Heart left ventricle (tissue), 16 donors: ENCODE measurements around the gene MAP4K5. TPM values are rescaled to one million over a fixed set of nuclear protein-coding genes. Genes with fewer than 3 reads are reported as not detected.

Experiments used
- ATAC-seq, 4 donors: fragments of 200-7000 bp; cut with Tn5 transposase; one replicate each; pipeline ENCODE4 v1.9.1; 2020 to 2022; ENCODE audit warnings: moderate library complexity in 4 of 4, mild to moderate bottlenecking in 3 of 4, moderate number of reproducible peaks in 1 of 4
- DNase-seq, 5 donors: peaks; one replicate each; pipeline ENCODE4 v3.0.0-alpha.2; 2020
- H3K27ac ChIP-seq, 12 donors: fragments of 200-600 bp; sonication (generic) in 4 of 12; one replicate each; pipeline versions ENCODE4 v1.5.0 to v1.8.0; 2016 to 2022; ENCODE audit warnings: mild to moderate bottlenecking in 2 of 12
- H3K27me3 ChIP-seq, 9 donors: fragments of 200-600 bp; sonication (generic) in 2 of 9; one replicate each; pipeline versions ENCODE4 v1.5.1 to v1.8.0; 2016 to 2022; ENCODE audit warnings: mild to moderate bottlenecking in 3 of 9
- H3K36me3 ChIP-seq, 9 donors: fragments of 200-600 bp; sonication (generic) in 2 of 9; one replicate each; pipeline versions ENCODE4 v1.5.0 to v1.8.0; 2018 to 2022; ENCODE audit warnings: mild to moderate bottlenecking in 2 of 9
- H3K4me1 ChIP-seq, 12 donors: fragments of 200-600 bp; sonication (generic) in 4 of 12; one replicate each; pipeline versions ENCODE4 v1.5.0 to v1.8.0; 2016 to 2022; ENCODE audit warnings: mild to moderate bottlenecking in 3 of 12
- H3K4me3 ChIP-seq, 12 donors: fragments of 200-600 bp; sonication (generic) in 4 of 12; one replicate each; pipeline versions ENCODE4 v1.5.0 to v1.8.0; 2017 to 2022; ENCODE audit warnings: mild to moderate bottlenecking in 9 of 12, moderate library complexity in 4 of 12
- H3K9me3 ChIP-seq, 12 donors: fragments of 200-600 bp; sonication (generic) in 4 of 12; one replicate each; pipeline versions ENCODE4 v1.5.0 to v1.8.0; 2016 to 2022; ENCODE audit warnings: mild to moderate bottlenecking in 1 of 12
- POLR2A ChIP-seq, 2 donors: fragments of 450-650 bp; IDR thresholded peaks; one replicate each; pipeline ENCODE4 v1.6.1; 2017; ENCODE audit warnings: antibody characterized with exemption in 2 of 2, mild to moderate bottlenecking in 2 of 2, moderate library complexity in 2 of 2
- WGBS, 4 donors: extraction: QIAGEN DNeasy Blood & Tissue Kit in 2 of 4; methylation state at CpG; one replicate each; pipeline versions ENCODE4 v1.1.5 to v1.1.7; 2013 to 2018; 5-methylcytosine and 5-hydroxymethylcytosine counted together
- intact Hi-C, 10 donors: fragments of 100-400 bp; cut with DNase I; formaldehyde crosslinking; loops; one replicate each; pipeline versions ENCODE4 v1.11.1 to v1.14.2; 2022
- long read RNA-seq, 3 donors: library from polyadenylated mRNA; unstranded; transcript quantifications; one replicate each; pipeline ENCODE4 v2.0.0, GENCODE V29; 2020 to 2021
- polyA plus RNA-seq, 2 donors: library from polyadenylated mRNA; stranded (reverse); fragments of 200-250 nt; gene quantifications; one replicate each; pipeline ENCODE4 v1.2.3, GENCODE V29; 2013
- total RNA-seq, 9 donors: library from RNA; depleted of rRNA in 2 of 9; stranded (reverse); fragments of >200 nt in 2 of 9; fragmentation: NEBNext Ultra II Directional in 3 of 9; extraction: Animal tissue kit (Norgen Biotek cat#: 25700) in 3 of 9; gene quantifications; one replicate each; pipeline versions ENCODE4 v1.1.0 to v1.2.4, GENCODE V29; 2016 to 2023
- TF ChIP-seq, protein P1 (sequence below), 12 donors: fragments of 200-600 bp; sonication (generic) in 4 of 12; IDR thresholded peaks; one replicate each; pipeline versions ENCODE4 v1.5.0 to v1.8.0; 2018 to 2022; ENCODE audit warnings: antibody characterized with exemption in 12 of 12, mild to moderate bottlenecking in 5 of 12
- donor health status: ischemic (EF 13 %, LVEDD 7.1; RV severe dilation, severe dysfunction).
- donor health status: healthy with polysubstance abuse.
- donor health status: DM: no; HTN: yes; CAD: no.
- donor health status: DM: no; HTN: no; CAD: no.
- donor health status: ischemic (EF 25% LVEDD 6.9; RV normal size, moderate dysfunction).
- donor health status: ischemic (EF 25% LVEDD 5.7; RV mildly dilated, moderate dysfunction).
- donor health status: healthy.
- donor health status: DM: yes; HTN: yes; CAD: no.
- donor health status: ischemic (EF 35%, LVEDD 5.7; RV mildly dilated, moderate dysfunction).
- donor health status: nonischemic (EF 11% LVEDD 7.7; RV severe dilation, severe dysfunction).
- donor health status: DM: yes; HTN: yes; CAD: no.
- donor health status: PGD.
- donor health status: ischemic (EF 29% LVEDD 5.4; RV normal size, mild dysfunction).
- donor health status: nonischemic (EF 23%, LVEDD 6.1; RV moderate dilation, normal function).

The MAP4K5 gene
- total RNA-seq (10 to 100 TPM in 8 of 9 donors, 1 to 10 TPM in 1; 9.0 to 43.3 (median 16.6) TPM), polyA plus RNA-seq (10 to 100 TPM in 1 of 2 donors, 1 to 10 TPM in 1; 4.7 to 17.0 TPM)
- long read RNA-seq, donor 1, partial matches to known transcripts = 3 of 12 reads
- long read RNA-seq, donor 1, other reads (novel, unspliced or antisense) = 9 of 12 reads
- long read RNA-seq, donor 2, partial matches to known transcripts = 9 of 16 reads
- long read RNA-seq, donor 2, other reads (novel, unspliced or antisense) = 7 of 16 reads
- long read RNA-seq, donor 3, partial matches to known transcripts = 1 of 8 reads
- long read RNA-seq, donor 3, other reads (novel, unspliced or antisense) = 7 of 8 reads

DNA sequence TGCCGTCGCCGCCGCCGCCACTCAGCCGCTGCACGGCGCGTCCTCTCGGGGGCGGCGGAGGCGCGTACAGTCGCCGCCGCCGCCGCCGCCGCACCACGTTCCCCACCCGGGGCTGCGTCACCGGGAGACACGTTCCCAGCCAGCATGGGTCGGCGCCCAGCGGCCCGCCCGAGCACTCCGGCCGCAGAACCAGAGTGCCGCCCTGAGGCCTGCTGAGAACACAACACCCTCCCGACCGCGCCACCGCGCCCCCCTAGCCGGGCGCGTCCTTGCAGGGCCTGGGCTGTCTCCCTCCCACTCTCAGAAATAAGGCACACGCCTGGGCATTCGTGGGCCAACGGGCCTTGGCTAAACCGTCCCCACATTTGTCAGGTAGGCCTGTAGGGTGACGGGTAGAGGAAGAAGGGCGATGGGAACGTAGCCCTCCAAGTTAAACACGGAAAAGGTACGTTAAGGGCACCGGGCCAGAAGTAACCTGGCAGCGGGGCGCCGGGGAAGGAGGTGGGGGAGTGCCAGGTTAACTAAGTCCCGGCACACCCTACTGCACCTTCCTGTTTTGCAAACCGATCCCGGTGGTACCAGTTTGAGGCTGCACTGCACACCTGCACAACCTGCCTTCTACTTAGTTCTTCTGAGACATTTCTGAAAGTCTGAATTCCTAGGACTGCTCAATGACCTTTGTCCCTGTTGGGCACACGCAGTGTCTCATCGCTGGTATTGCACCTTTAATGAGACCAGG, at the start of gene MAP4K5:
Gene MAP4K5, minus strand, starts transcription at position 68 of the 739 bp plus-strand sequence. CDS start 520 bp downstream, outside the sequence.
- H3K36me3 ChIP-seq = peaks cover 0 to 3% (median 0%) of the 10 kb centered on the region in 9 donors
- WGBS, 4 donors = 0 to 2% (median 1%) methylated on average over 12 to 60 of the region's 60 CpGs
- H3K27me3 ChIP-seq = no peaks in the 10 kb centered on the region
- peak within 1 kb of the TSS; percentile 72 to 98 (median 90) for H3K4me3 ChIP-seq
- ATAC-seq (peak; percentile 97 to 100 (median 100)), DNase-seq (peak; percentile 91 to 96 (median 93))
- intact Hi-C loops = loop anchor here (1.0 to 10.0 kb wide), 9 partner anchors 135 to 665 kb away; partner anchors contain the start of genes ARF6 (in 1 of the 10), CDKL1 (in 1 of the 10) and VCPKMT (in 1 of the 10)
- H3K27ac ChIP-seq = peak within 1 kb of the TSS; percentile 78 to 98 (median 94)
- H3K4me1 ChIP-seq = peaks cover 5 to 44% (median 25%) of the 10 kb centered on the region in 12 donors
- TF ChIP-seq POLR2A (IDR thresholded peaks at IDR 0.05) = peak in 1 of 2 donors; percentile 85
- TF ChIP-seq, protein P1, sequence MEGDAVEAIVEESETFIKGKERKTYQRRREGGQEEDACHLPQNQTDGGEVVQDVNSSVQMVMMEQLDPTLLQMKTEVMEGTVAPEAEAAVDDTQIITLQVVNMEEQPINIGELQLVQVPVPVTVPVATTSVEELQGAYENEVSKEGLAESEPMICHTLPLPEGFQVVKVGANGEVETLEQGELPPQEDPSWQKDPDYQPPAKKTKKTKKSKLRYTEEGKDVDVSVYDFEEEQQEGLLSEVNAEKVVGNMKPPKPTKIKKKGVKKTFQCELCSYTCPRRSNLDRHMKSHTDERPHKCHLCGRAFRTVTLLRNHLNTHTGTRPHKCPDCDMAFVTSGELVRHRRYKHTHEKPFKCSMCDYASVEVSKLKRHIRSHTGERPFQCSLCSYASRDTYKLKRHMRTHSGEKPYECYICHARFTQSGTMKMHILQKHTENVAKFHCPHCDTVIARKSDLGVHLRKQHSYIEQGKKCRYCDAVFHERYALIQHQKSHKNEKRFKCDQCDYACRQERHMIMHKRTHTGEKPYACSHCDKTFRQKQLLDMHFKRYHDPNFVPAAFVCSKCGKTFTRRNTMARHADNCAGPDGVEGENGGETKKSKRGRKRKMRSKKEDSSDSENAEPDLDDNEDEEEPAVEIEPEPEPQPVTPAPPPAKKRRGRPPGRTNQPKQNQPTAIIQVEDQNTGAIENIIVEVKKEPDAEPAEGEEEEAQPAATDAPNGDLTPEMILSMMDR (IDR thresholded peaks at IDR 0.05) = peak; percentile 79 to 96 (median 93)
- H3K9me3 ChIP-seq = no peaks in the 10 kb centered on the region

DNA sequence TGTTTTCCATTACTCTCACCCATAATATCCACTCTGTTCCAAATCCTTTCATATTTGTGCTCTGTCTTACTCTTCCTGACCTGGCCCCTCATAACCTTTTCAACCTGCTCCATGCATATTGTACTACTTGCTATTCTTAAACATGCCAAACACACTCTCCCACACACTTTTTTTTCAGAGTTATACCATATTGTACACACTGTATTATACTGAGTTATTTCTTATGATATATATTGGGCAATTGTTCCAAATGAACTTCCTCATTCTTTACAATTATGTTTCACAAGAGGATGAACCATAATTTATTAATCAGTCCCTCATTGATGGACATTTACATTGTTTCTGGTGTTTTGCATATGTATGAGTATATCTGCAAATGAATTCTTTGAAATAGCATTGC, 46.1 kb upstream of the MAP4K5 start:
- Histone ChIP-seq H3K4me1 (no peaks in the 10 kb centered on the region), H3K36me3 (no peaks in the 10 kb centered on the region), H3K4me3 (no peak overlapping the region), H3K27ac (no peak overlapping the region), H3K27me3 (no peaks in the 10 kb centered on the region), H3K9me3 (no peaks in the 10 kb centered on the region)
- intact Hi-C loops = no loop called here
- DNase-seq (no peak), ATAC-seq (no peak)
- TF ChIP-seq, protein P1 (IDR thresholded peaks at IDR 0.05) = no peak
- TF ChIP-seq POLR2A (IDR thresholded peaks at IDR 0.05) = no peak

DNA sequence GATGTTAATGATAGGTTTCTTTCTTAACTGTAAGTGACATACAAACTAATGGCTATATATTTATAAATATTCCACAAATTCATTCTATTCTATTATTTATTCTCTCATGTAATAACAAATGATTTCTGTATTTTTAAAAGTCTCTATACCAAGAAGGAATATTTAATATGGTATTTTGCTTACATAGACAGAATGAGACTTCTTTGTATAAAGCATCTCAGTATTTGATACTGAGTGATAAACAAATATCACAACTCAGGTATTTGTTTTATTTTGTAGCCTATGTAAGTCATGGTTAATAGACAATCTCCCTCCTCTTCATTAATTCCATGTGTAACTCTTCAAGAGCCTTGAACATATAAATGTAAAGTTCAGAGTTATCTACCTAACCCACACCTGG, 45.6 kb upstream of the MAP4K5 start:
- H3K4me1 ChIP-seq = no peaks in the 10 kb centered on the region
- no peak overlapping the region for H3K27ac ChIP-seq
- peaks cover 0 to 3% (median 0%) of the 10 kb centered on the region in 12 donors for H3K9me3 ChIP-seq
- H3K27me3 ChIP-seq = no peaks in the 10 kb centered on the region
- intact Hi-C loops = no loop called here
- ATAC-seq = no peak
- no peak overlapping the region for H3K4me3 ChIP-seq
- DNase-seq = no peak
- H3K36me3 ChIP-seq = no peaks in the 10 kb centered on the region
- TF ChIP-seq, protein P1 (IDR thresholded peaks at IDR 0.05) = no peak
- no peak for TF ChIP-seq POLR2A (IDR thresholded peaks at IDR 0.05)

DNA sequence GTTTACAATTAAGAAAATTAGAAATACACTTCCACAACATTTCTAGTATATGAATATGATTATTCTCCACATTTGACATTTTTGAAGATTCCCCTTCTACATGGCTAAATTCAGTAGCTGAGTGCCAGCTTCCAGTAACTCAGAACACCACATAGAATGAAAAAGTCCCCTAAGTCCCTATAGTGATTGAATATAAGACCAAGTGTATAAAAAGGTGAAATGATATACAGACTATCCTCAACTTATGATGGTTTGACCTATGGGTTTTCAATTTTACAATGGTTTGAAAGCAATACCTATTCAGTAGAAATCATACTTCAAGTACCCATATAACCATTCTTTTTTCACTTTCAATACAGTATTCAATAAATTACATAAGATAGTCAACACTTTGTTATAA, 43.4 kb upstream of the MAP4K5 start:
- DNase-seq (no peak), ATAC-seq (no peak)
- Histone ChIP-seq H3K27me3 (no peaks in the 10 kb centered on the region), H3K9me3 (peaks cover 0 to 25% (median 10%) of the 10 kb centered on the region in 12 donors), H3K27ac (no peak overlapping the region), H3K4me1 (no peaks in the 10 kb centered on the region), H3K4me3 (no peak overlapping the region), H3K36me3 (no peaks in the 10 kb centered on the region)
- no peak for TF ChIP-seq POLR2A (IDR thresholded peaks at IDR 0.05)
- TF ChIP-seq, protein P1 (IDR thresholded peaks at IDR 0.05) = no peak
- intact Hi-C loops = no loop called here
